ENCODE measurements around the gene TSPEAR. TPM values are rescaled to one million over a fixed set of nuclear protein-coding genes. Genes with fewer than 3 reads are reported as not detected.

Gene TSPEAR
- total RNA-seq, 1 donor, result not detected

DNA sequence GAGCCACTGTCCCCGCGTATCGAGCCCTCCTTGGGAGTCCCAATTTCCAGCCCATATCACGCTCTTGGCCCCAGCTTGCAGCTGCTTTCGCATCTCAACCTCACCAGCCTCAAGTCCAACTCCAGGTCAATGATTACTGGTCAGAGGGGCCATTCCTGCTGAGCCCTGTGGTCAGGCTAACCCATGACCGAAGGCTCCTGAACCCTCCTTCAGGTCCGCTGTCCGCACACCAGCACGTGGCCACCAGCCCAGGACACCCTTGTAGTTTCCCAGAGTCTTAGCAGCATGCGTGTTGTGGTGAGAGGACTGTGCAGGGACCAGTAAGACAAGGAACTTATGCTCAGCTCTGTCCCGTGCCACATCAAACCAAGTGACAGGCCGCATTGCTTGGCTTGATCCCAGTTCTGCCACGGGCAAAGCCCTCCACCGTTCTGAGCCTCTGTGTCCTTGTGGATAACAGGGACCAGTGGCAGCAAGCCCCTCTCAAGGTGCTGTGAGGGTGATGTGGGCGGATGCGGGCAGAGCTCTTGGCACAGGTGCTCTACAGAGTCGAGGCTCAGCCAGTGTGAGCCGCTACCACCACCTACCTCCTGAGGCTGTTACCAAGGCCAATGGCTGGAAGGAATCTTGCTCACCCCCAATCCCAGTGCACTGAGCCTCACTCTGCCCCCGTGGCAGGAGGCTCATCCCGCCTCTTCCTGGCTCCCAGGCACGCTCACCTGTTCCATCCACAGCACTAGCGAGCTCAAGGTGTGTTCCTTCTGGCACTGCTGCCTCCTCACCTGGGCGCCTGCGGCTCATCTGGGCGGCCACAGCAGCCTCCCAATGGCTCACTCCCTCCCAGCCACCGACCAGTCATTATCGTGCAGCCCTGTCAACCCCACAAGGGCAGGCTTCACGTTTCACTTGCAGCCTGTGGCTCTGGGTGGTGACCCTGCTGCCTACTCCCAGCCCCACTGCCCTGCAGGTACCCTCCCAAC is 191.7 kb downstream of the TSPEAR start:
- Histone ChIP-seq H3K4me2 (ENCODE audit: insufficient read depth, low read length) (no peak overlapping the region), H3K9me3 (ENCODE audit: low read depth, low read length) (no peaks in the 10 kb centered on the region), H3K4me3 (ENCODE audit: insufficient read depth, low read length) (no peak overlapping the region), H4K20me1 (ENCODE audit: insufficient read depth, low read length) (no peaks in the 10 kb centered on the region), H3K4me1 (ENCODE audit: insufficient read depth, low read length) (no peaks in the 10 kb centered on the region), H3K79me2 (ENCODE audit: insufficient read depth, low read length) (no peaks in the 10 kb centered on the region), H3K36me3 (ENCODE audit: insufficient read depth, low read length) (no peaks in the 10 kb centered on the region), H3K27me3 (ENCODE audit: insufficient read depth, low read length) (no peaks in the 10 kb centered on the region), H2AFZ (ENCODE audit: low read length) (no peak overlapping the region), H3K27ac (ENCODE audit: low read depth, low read length) (no peak overlapping the region)
- TF ChIP-seq, protein P1, sequence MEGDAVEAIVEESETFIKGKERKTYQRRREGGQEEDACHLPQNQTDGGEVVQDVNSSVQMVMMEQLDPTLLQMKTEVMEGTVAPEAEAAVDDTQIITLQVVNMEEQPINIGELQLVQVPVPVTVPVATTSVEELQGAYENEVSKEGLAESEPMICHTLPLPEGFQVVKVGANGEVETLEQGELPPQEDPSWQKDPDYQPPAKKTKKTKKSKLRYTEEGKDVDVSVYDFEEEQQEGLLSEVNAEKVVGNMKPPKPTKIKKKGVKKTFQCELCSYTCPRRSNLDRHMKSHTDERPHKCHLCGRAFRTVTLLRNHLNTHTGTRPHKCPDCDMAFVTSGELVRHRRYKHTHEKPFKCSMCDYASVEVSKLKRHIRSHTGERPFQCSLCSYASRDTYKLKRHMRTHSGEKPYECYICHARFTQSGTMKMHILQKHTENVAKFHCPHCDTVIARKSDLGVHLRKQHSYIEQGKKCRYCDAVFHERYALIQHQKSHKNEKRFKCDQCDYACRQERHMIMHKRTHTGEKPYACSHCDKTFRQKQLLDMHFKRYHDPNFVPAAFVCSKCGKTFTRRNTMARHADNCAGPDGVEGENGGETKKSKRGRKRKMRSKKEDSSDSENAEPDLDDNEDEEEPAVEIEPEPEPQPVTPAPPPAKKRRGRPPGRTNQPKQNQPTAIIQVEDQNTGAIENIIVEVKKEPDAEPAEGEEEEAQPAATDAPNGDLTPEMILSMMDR (IDR thresholded peaks at IDR 0.05; ENCODE audit: extremely low read depth, low read depth, low read length), result no peak
- no peak for DNase-seq (ENCODE audit: insufficient read length, low spot score, missing footprints)

DNA sequence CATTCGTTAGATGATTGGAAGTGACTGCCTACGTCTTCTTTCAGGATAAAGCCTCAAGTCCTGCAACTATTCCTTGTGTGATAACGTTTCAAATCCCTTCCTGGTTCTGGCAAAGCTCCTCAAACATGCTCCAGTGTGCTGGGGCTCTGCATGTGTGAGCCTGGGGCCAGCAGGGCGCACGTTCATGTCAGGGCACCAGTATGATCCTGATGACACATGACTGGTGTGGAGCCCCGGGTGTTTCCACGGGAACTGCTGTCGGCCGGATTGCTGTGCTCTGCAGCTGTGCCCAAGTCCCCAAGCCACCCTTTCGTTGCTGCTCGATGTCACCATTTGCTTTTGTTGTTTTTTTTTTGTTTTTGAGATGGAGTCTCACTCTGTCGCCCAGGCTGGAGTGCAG is 192.7 kb downstream of the TSPEAR start:
- Histone ChIP-seq H3K36me3 (ENCODE audit: insufficient read depth, low read length) (no peaks in the 10 kb centered on the region), H3K79me2 (ENCODE audit: insufficient read depth, low read length) (no peaks in the 10 kb centered on the region), H3K27me3 (ENCODE audit: insufficient read depth, low read length) (no peaks in the 10 kb centered on the region), H3K4me1 (ENCODE audit: insufficient read depth, low read length) (no peaks in the 10 kb centered on the region), H3K4me2 (ENCODE audit: insufficient read depth, low read length) (no peak overlapping the region), H3K27ac (ENCODE audit: low read depth, low read length) (no peak overlapping the region), H2AFZ (ENCODE audit: low read length) (no peak overlapping the region), H4K20me1 (ENCODE audit: insufficient read depth, low read length) (no peaks in the 10 kb centered on the region), H3K9me3 (ENCODE audit: low read depth, low read length) (no peaks in the 10 kb centered on the region), H3K4me3 (ENCODE audit: insufficient read depth, low read length) (no peak overlapping the region)
- DNase-seq (ENCODE audit: insufficient read length, low spot score, missing footprints), result no peak
- TF ChIP-seq, protein P1 (IDR thresholded peaks at IDR 0.05; ENCODE audit: extremely low read depth, low read depth, low read length), result no peak

DNA sequence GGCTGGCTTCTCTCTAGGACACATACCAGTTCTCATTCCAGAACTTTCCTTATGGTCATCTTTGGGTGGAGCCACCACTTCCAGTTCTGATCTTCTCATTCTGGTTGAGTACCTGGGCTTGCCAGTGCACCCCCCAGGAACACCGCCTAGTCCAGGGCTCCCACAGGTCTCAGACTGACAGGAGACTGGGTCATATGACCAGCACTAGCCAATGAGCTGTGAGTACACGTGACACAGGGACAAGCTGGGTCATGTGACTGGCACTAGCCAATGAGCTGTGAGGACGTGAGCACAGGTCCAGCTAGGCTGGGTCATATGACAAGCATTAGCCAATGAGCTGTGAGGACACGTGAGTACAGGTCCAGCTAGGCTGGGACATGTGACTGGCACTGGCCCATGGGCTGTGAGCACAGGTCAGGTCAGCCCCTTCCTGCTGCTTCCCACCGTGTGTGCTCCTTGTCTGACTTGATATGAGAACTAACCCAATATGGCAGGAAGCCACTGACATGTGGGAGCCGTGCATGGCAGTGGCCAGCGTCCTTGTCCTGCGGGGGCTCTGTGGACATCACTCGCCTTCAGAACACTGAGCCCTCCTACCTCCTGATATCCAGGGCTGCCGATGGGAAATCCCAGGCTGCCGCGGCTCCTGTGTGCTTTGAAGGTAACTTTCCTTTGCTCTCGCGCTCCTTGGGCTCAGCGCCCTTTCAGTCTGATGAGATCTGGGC is 194.0 kb downstream of the TSPEAR start:
- no peaks in the 10 kb centered on the region for H3K9me3 ChIP-seq (ENCODE audit: low read depth, low read length)
- H3K4me3 ChIP-seq (ENCODE audit: insufficient read depth, low read length), result no peak overlapping the region
- H3K36me3 ChIP-seq (ENCODE audit: insufficient read depth, low read length), result no peaks in the 10 kb centered on the region
- no peaks in the 10 kb centered on the region for H3K79me2 ChIP-seq (ENCODE audit: insufficient read depth, low read length)
- H3K4me2 ChIP-seq (ENCODE audit: insufficient read depth, low read length), result no peak overlapping the region
- TF ChIP-seq, protein P1 (IDR thresholded peaks at IDR 0.05; ENCODE audit: extremely low read depth, low read depth, low read length), result no peak
- no peaks in the 10 kb centered on the region for H3K27me3 ChIP-seq (ENCODE audit: insufficient read depth, low read length)
- no peak for DNase-seq (ENCODE audit: insufficient read length, low spot score, missing footprints)
- no peaks in the 10 kb centered on the region for H3K4me1 ChIP-seq (ENCODE audit: insufficient read depth, low read length)
- H2AFZ ChIP-seq (ENCODE audit: low read length), result no peak overlapping the region
- H3K27ac ChIP-seq (ENCODE audit: low read depth, low read length), result no peak overlapping the region
- H4K20me1 ChIP-seq (ENCODE audit: insufficient read depth, low read length), result no peaks in the 10 kb centered on the region

DNA sequence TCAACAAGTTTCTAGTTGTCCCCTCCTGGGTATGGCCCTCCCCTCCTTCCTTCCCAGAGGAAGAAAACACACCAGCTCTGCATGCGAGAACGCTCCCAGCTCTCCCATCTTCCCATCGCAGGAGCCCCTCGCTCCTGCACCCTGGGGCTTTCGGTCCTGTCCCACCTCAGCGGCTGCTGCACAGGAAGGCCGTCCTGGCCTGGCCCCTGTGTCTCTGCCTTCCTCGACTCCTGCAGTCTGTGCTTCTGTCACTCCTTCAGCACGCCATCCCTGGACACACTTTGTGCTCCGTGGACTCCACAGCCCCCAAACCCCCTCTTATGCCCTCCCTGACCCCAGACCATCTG is 194.6 kb downstream of the TSPEAR start:
- Histone ChIP-seq H3K4me2 (ENCODE audit: insufficient read depth, low read length) (no peak overlapping the region), H3K27me3 (ENCODE audit: insufficient read depth, low read length) (no peaks in the 10 kb centered on the region), H3K27ac (ENCODE audit: low read depth, low read length) (no peak overlapping the region), H3K79me2 (ENCODE audit: insufficient read depth, low read length) (no peaks in the 10 kb centered on the region), H3K9me3 (ENCODE audit: low read depth, low read length) (no peaks in the 10 kb centered on the region), H3K36me3 (ENCODE audit: insufficient read depth, low read length) (no peaks in the 10 kb centered on the region), H4K20me1 (ENCODE audit: insufficient read depth, low read length) (no peaks in the 10 kb centered on the region), H3K4me1 (ENCODE audit: insufficient read depth, low read length) (no peaks in the 10 kb centered on the region), H3K4me3 (ENCODE audit: insufficient read depth, low read length) (no peak overlapping the region), H2AFZ (ENCODE audit: low read length) (no peak overlapping the region)
- TF ChIP-seq, protein P1 (IDR thresholded peaks at IDR 0.05; ENCODE audit: extremely low read depth, low read depth, low read length), result no peak
- no peak for DNase-seq (ENCODE audit: insufficient read length, low spot score, missing footprints)

All from osteoblast (primary cell).